Measurements from ENCODE around the gene PAK5.
"Not testable (repeated sequence)": the region's sequence is repeated elsewhere in the genome, so short reads cannot be mapped to it uniquely, and the experiment has no call there.

PAK5 gene

DNA sequence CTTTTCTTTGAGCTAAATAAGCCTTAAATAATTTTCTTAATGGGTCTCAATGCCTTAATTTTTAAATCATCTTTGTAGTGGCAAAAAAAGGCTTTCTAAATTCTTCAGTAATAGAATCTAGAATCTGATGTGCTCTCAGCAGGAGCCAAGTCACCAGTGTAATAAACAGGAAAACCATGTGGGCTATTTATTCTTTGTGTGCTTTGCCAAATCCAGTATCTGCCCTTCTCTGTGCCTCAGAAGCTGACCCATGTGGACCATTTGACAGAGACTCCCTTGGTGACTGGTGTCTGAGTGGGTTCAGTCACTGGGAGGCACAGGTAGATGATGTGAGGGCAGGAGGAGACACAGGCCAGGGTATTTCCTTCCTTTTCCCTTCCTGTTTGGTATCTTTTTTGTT, 152.9 kb downstream of the PAK5 start:
- DNase-seq (ENCODE audit: low read depth in 2 of 2): no peak

DNA sequence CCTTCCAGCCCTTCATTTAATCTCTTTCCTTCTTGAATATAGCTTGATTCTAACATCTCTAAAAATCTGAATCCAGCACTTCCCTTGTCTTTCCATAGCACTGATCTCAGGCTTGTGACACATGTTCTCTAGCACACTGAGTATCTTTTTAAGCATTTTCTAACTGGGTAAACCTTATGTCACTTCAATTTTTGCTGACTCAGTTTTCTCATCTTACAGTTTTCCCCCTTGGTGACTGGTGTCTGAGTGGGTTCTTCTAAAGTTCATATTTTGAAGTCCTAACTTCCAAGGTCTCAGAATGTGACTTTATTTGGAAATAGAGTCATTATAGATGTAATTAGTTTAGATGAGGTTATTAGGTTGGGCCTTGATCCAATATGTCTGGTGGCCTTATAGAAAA, 153.9 kb downstream of the PAK5 start:
- no peak for DNase-seq (ENCODE audit: low read depth in 2 of 2)

- DNase-seq (ENCODE audit: low read depth in 2 of 2): no peak
Observed at GRCh38 chr20:9677100-9677623, 161.7 kb downstream of the PAK5 start.

- no peak for DNase-seq (ENCODE audit: low read depth in 2 of 2)
Observed at GRCh38 chr20:9672981-9673380, 165.9 kb downstream of the PAK5 start.

DNA sequence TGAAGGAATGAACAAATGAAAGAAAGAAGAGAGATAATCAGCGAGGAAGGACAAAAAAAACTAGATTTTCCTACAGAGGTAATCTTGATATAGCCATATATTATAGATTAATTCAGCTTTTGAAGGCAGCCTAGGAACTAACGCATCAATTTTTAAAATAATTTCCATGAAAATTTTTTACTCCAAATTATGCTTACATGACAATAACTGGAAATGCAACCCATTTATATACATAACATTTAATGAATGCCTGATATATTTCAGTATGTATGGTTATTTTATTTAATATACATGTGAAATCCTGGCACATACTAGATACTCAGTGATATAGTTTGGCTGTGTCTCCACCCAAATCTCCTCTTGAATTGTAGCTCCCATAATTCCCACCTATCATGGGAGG, 166.8 kb downstream of the PAK5 start:
- no peak for DNase-seq (ENCODE audit: low read depth in 2 of 2)

- DNase-seq (ENCODE audit: low read depth in 2 of 2): no peak
Observed at GRCh38 chr20:9668381-9668780, 170.5 kb downstream of the PAK5 start.

DNA sequence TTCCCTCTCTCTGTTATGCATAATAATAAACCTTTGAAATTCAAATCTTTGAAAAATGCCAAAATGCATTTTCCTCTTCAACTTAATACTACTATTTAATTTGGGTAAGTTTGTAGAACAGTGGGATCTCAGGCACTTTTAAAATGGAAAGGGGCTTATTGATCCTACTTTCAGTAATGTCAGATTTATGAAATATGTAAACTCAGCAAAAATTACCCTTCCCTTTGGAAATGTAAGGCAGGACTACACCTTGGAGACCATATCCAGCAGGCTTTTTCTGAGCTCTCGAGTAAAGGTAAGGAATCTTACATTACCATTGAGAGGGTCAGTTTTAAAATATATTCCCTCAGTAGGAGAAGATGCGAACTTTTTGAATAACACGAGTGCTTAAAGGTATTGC, 175.5 kb downstream of the PAK5 start:
- no peak for DNase-seq (ENCODE audit: low read depth in 2 of 2)

DNA sequence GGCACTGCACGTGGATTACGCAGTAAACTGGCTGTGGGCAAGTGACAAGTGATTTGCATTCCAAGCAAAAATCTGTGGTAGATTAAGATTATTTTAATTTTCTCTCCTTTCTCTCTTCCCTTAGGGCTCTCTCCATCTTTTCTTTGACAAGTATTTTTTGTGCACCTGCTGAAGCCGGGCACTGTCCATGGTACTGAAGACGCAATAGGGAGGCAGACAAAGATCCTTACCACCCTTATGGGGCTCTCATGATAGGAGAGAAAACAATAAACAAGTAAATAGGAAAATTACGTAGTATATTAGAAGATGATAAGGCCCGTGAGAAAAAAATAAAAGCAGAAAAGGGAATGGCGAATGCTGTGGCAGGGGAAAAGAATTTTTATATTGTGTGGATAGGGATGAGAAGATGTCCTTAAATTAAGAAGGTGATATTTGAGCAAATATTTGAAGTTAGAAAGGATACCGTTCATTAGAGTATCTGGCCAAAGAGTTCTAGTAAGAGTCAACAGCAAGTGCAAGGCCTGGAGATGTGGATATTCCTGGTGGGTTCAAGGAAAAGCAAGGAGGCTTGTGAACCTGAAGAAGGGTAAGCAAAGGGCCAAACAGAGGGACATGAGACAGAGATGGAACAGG, 178.5 kb downstream of the PAK5 start:
- DNase-seq (ENCODE audit: low read depth in 2 of 2): no peak

- DNase-seq (ENCODE audit: low read depth in 2 of 2): no peak
Observed at GRCh38 chr20:9647741-9648140, 191.1 kb downstream of the PAK5 start.

GRCh38 chr20:9646375-9646774, 192.5 kb downstream of the PAK5 start:
- DNase-seq (ENCODE audit: low read depth in 2 of 2): no peak

DNA sequence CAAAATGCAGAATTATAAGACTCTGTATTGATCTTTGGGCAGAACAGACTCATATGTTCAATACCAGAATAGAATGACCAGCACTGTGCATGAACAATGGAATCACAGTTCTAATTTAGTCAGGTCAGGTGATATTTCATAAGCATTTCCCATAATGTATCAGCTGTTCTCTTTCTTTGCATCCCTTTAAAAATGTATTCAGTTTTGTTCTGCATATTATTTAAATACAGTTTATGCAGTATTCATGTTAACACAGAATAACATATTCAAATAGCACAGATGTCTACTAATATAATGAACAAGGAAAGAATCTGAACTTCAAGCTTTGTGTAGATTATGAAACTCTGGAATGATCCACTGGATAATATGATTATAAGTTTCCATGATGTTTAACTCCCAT, 196.0 kb downstream of the PAK5 start:
- DNase-seq (ENCODE audit: low read depth in 2 of 2): no peak

GRCh38 chr20:9641499-9642000, 197.3 kb downstream of the PAK5 start:
- not testable (repeated sequence) for DNase-seq (ENCODE audit: low read depth in 2 of 2)

- no peak for DNase-seq (ENCODE audit: low read depth in 2 of 2)
Observed at GRCh38 chr20:9637889-9638288, 201.0 kb downstream of the PAK5 start.

DNA sequence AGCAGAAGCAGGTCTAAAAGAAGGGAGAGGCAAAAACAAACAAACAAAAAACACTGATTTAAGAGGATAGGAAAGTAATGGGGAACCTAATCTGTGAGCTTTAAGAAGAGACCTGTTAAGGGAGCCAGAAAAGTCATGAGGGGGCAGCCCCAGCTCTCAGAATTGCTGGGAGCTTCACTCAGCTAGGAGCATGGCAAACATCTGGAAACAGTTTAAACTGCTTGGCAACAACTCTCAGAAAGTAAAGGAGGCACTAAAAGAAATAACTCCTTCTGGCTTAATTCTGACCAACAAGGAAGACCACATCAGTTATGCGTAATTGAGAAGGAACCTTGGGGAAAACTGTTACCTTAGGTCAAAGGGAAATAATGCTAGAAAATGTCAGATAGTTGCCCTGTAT, 203.1 kb downstream of the PAK5 start:
- no peak for DNase-seq (ENCODE audit: low read depth in 2 of 2)

DNA sequence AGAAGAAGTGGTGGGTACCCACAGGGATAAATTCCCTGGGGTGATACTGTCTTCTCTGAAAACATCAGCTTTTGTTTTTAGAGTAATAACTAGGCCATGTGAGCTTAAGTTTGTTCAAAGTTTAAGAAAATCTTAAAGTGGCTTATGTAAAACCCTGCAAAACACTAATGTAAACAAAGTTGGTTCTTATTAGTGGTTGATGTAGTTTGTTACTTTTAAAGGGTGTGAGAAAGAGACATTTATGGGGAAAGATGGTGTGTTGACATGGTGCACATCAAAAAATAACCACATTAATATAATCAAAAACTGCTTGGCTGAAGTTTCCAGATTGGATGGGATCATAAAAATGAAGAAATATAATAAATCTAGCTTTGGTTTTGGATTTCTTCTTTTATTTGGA, 204.5 kb downstream of the PAK5 start:
- DNase-seq (ENCODE audit: low read depth in 2 of 2): no peak

DNA sequence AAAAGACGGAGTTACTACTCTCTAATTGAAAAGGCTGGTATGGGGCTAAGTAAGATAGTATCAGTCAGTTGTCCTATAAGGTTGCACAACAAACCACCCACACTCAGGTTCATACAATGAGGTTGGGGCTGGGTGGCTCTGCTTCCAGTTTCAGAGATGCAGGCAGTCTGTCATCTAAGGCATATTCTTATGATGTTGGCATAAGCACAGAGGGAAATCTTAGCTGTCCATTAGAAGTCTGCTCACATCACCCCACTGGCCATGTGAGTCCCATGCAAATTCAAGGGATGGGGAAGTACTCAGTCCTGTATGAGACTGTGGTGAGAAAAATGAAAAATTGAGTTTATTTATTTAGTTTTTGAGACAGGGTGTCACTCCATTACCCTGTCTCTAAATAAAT, 205.9 kb downstream of the PAK5 start:
- DNase-seq (ENCODE audit: low read depth in 2 of 2): no peak

GRCh38 chr20:9632265-9632664, 206.6 kb downstream of the PAK5 start:
- no peak for DNase-seq (ENCODE audit: low read depth in 2 of 2)

- no peak for DNase-seq (ENCODE audit: low read depth in 2 of 2)
Observed at GRCh38 chr20:9630554-9630953, 208.3 kb downstream of the PAK5 start.

GRCh38 chr20:9629831-9630230, 209.0 kb downstream of the PAK5 start:
- no peak for DNase-seq (ENCODE audit: low read depth in 2 of 2)

DNA sequence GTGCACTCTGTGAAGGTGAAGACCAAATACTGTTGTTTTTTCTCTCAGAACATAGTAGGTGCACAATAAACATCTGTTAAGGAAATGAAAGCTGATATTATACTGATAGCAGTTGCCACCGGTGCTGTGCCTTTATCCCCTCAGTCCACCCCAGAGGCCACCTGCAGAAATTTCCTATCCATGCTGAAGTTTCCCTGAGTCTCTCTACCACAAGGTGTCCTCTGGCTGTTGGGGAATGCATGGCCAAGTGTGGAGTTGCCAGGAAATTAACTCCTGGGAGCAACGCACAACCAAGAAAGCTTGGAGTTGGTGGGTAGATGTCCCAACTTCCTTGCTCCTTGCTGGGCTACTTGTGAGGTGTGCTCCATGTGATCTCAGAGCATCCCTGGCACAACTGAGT, 210.3 kb downstream of the PAK5 start:
- no peak for DNase-seq (ENCODE audit: low read depth in 2 of 2)

DNA sequence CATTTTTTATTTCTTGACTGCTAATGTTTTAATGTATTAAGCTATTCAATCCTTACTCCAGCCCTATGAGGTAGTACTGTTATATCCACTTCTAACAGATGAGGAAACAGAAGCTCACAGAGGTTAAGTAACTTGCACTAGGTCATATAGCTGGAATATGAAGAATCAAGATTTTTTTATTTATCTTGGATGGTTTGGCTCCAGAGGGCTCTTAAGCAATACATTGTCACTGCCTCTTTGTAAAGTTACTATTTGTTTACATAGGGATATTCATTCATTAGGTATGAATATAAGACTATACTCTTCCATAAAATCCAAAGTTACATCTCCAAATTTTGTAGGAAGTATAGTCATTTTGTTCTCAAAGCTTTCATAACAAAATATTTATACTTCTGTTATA, 210.7 kb downstream of the PAK5 start:
- no peak for DNase-seq (ENCODE audit: low read depth in 2 of 2)

DNA sequence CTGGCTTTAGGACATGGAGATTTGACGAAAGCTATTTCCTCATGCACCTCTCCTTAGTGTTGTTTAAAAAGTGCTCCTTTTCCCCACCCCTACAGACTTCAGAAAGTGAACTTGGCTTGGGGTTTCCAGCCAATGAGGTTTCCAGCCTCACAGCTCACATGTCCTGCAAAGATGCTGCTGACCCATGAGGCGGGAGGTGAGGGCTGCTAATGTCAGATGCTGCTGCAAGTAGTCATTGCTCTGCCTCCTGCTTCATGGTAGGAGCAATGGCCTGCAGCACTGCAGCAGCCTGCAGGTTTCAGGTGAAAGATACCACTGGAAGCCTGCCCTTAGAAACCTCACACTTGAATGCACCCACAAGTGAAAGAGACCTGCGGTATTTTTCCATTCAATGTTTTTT, 211.7 kb downstream of the PAK5 start:
- no peak for DNase-seq (ENCODE audit: low read depth in 2 of 2)

DNA sequence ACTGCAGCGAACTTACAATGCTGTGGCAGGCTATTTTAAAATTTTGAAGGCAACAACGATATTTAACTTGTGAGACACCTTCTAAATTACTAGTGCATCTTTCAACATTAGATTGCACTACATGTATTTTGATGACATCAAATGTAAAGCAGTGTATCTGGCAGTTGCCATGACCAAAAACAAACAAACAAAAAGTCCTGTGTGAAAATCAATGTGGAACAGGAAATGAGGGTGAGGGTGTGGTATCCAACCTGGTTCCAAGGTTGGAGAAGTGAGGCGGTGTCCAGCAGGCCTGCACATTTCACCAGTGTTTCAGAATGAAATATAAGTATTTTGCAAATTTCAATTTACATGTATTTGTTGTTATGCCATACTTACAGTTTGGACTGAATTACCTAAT, 212.5 kb downstream of the PAK5 start:
- DNase-seq (ENCODE audit: low read depth in 2 of 2): no peak

DNA sequence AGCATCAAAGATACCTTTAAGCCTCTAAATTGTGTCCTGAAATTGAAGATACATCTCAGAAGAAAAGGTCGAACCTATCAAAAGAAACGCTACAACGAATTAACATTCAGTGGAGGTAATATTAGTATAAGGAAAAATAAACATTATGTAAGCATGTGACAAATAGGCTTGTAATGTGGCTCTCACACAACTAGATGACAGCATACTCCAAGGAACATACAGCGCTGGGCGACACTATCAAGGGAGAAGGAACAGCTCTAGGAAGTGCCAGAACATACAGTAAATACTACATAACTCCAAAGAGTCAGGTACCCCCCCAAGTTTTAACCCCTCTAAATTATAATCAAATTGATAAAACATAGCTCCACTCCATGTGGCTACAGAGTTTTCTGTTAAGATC, 220.9 kb downstream of the PAK5 start:
- DNase-seq (ENCODE audit: low read depth in 2 of 2): no peak

Data from stimulated activated CD4-positive, alpha-beta T cell treated with anti-CD3 and anti-CD28 coated beads, Interleukin-15, amount 100 ng/mL, for 48 hours (primary cell).